ENCODE measurements around the gene MROH2B.

- no peak for TF ChIP-seq CTCF (IDR thresholded peaks at IDR 0.05)
- no peak for TF ChIP-seq POLR2A (IDR thresholded peaks at IDR 0.05)
Observed at GRCh38 chr5:41095324-41096101, 24.4 kb upstream of the MROH2B start.

Measured in thyroid gland (tissue), 4 donors.